ENCODE data around the gene EIF4G3. TPM values are rescaled to one million over a fixed set of nuclear protein-coding genes. Genes with fewer than 3 reads are reported as not detected.

Gene EIF4G3
- total RNA-seq: 46.4 TPM

GRCh38 chr1:21176586-21177555 lies at the start of gene EIF4G3:
Gene EIF4G3 (minus strand): TSS chr1:21176897. CDS start chr1:21002742, 174,155 bp downstream.

GRCh38 chr1:20787029-20787839 lies 389.5 kb downstream of the EIF4G3 start, which contains the start of gene HP1BP3:
Gene HP1BP3 (minus strand): TSS chr1:20787307. CDS start chr1:20780440, 6,867 bp downstream.

Small RNA genes within 50 kb of the gene (small RNA-seq; reads per million reads assigned to genes)
- gene AL627311.1 (ENCODE audit: low replicate concordance): not detected
- gene MIR1256 (ENCODE audit: low replicate concordance): not detected
- gene RNU7-200P (ENCODE audit: low replicate concordance): not detected

Other genes starting within 250 kb of the EIF4G3 start
- 50.3 TPM for gene ECE1, start 113.6 kb upstream of the EIF4G3 start, total RNA-seq